Measurements from ENCODE around the gene C1orf226. TPM values are rescaled to one million over a fixed set of nuclear protein-coding genes. Genes with fewer than 3 reads are reported as not detected.
"Not testable (repeated sequence)": the region's sequence is repeated elsewhere in the genome, so short reads cannot be mapped to it uniquely, and the experiment has no call there.

Gene C1orf226
- total RNA-seq, 1 donor, result 0.86 TPM

DNA sequence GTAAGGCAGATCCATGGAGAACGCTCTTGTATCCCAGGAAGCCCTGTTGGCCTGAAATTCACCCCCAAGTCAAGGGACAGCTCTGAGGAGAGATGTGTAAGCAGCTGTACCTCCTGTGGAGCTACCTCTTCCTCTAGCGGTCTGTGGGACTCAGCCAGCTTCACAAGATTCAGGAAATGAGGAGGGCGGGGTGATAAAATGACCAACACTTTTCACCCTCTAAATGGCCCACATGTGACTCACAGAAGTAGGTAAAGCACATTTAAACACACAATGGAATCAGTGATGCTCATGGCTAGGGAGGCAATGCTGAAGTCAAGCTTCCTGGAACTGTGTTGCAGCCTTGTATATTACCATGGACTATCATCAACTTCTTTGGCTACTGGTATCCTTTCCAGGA is 30.5 kb downstream of the C1orf226 start, which contains the start of gene SH2D1B:
Gene SH2D1B (minus strand): TSS at position 135 of the 400 bp plus-strand sequence. CDS start 120 bp downstream, at position 15.
- TF ChIP-seq, protein P1, sequence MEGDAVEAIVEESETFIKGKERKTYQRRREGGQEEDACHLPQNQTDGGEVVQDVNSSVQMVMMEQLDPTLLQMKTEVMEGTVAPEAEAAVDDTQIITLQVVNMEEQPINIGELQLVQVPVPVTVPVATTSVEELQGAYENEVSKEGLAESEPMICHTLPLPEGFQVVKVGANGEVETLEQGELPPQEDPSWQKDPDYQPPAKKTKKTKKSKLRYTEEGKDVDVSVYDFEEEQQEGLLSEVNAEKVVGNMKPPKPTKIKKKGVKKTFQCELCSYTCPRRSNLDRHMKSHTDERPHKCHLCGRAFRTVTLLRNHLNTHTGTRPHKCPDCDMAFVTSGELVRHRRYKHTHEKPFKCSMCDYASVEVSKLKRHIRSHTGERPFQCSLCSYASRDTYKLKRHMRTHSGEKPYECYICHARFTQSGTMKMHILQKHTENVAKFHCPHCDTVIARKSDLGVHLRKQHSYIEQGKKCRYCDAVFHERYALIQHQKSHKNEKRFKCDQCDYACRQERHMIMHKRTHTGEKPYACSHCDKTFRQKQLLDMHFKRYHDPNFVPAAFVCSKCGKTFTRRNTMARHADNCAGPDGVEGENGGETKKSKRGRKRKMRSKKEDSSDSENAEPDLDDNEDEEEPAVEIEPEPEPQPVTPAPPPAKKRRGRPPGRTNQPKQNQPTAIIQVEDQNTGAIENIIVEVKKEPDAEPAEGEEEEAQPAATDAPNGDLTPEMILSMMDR (IDR thresholded peaks at IDR 0.05; ENCODE audit: insufficient read depth, low read depth, low read length), result no peak
- DNase-seq (ENCODE audit: low read depth), result no peak

GRCh38 chr1:162416215-162416614 is 34.7 kb downstream of the C1orf226 start:
- TF ChIP-seq, protein P1 (IDR thresholded peaks at IDR 0.05; ENCODE audit: insufficient read depth, low read depth, low read length), result no peak
- no peak overlapping the region for H3K4me3 ChIP-seq (ENCODE audit: low read depth, low read length)
- DNase-seq (ENCODE audit: low read depth), result no peak

More for the DNA sequence above, 30.5 kb downstream of the C1orf226 start, which contains the start of gene SH2D1B:
- no peak within 1 kb of the TSS for H3K4me3 ChIP-seq (ENCODE audit: low read depth, low read length)

DNA sequence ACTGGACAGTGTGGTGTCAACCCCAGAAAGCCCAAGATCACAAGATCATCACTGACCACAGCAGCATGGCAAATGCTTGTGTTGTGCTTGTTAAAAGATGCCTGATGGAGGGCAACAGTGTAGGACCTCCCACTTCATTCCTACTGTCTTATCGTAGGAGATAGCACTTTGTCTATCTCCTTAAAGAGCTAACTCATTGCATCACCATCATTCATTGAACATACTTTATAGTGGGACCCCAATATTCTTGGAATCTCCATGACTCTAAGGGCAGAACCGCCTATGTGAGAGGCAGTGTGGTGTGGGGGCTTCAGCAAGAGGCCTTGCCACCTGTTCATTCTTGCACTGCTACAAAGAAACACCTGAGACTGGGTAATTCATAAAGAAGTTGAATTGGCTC is 35.4 kb downstream of the C1orf226 start:
- TF ChIP-seq, protein P1 (IDR thresholded peaks at IDR 0.05; ENCODE audit: insufficient read depth, low read depth, low read length), result no peak
- H3K4me3 ChIP-seq (ENCODE audit: low read depth, low read length), result no peak overlapping the region
- no peak for DNase-seq (ENCODE audit: low read depth)

GRCh38 chr1:162417650-162418049 is 36.1 kb downstream of the C1orf226 start:
- DNase-seq (ENCODE audit: low read depth), result no peak
- H3K4me3 ChIP-seq (ENCODE audit: low read depth, low read length), result no peak overlapping the region
- TF ChIP-seq, protein P1 (IDR thresholded peaks at IDR 0.05; ENCODE audit: insufficient read depth, low read depth, low read length), result no peak

GRCh38 chr1:162418584-162418983 is 37.1 kb downstream of the C1orf226 start:
- not testable (repeated sequence) for DNase-seq (ENCODE audit: low read depth); H3K4me3 ChIP-seq (ENCODE audit: low read depth, low read length)

GRCh38 chr1:162419450-162419931 is 38.0 kb downstream of the C1orf226 start:
- H3K4me3 ChIP-seq (ENCODE audit: low read depth, low read length); DNase-seq (ENCODE audit: low read depth): not testable (repeated sequence)

DNA sequence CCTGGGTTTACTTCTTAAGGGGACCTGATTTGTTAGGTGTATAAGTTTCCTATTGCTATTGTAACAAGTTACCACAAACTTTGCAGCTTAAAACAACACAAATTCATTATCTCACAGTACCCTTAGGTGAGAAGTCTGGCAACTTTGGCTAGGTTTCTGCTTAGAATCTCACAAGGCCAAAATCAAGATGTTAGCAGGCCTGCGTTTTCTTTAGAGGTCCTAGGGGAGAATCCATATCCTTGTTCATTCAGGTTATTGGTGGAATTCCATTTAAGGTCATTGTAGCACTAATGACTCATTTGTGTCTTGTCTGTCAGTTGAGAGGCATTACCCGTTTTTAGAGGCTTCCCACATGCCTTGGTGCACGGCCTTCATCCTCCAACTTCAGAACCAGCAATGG is 38.6 kb downstream of the C1orf226 start:
- TF ChIP-seq, protein P1 (IDR thresholded peaks at IDR 0.05; ENCODE audit: insufficient read depth, low read depth, low read length), result no peak
- no peak for DNase-seq (ENCODE audit: low read depth)
- no peak overlapping the region for H3K4me3 ChIP-seq (ENCODE audit: low read depth, low read length)

Measured in fibroblast of villous mesenchyme (primary cell).